ENCODE measurements around the gene OR56B4. TPM values are rescaled to one million over a fixed set of nuclear protein-coding genes. Genes with fewer than 3 reads are reported as not detected.
"Not testable (repeated sequence)": the region's sequence is repeated elsewhere in the genome, so short reads cannot be mapped to it uniquely, and the experiment has no call there.

The OR56B4 gene, protein sequence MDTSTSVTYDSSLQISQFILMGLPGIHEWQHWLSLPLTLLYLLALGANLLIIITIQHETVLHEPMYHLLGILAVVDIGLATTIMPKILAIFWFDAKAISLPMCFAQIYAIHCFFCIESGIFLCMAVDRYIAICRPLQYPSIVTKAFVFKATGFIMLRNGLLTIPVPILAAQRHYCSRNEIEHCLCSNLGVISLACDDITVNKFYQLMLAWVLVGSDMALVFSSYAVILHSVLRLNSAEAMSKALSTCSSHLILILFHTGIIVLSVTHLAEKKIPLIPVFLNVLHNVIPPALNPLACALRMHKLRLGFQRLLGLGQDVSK
- total RNA-seq = not detected

DNA sequence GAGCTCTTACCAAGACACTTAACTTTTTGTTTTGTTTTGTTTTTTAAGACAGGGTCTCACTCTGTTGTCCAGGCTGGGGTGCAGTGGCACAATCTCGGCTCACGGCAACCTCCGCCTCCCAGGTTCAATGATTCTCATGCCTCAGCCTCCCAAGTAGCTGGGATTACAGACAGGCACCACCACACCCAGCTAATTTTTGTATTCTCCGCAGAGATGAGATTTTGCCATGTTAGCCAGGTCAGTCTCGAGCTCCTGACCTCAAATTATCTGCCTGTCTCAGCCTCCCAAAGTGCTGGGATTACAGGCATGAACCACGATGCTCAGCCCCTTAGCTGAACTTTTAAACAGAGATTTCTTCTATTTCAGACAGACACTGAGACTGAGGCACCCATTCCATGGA, at the start of gene OR56B4:
OR56B4 (plus strand) TSS at position 301 of the 400 bp plus-strand sequence; CDS start at position 396, 95 bp downstream.
- H3K27me3 ChIP-seq; H3K36me3 ChIP-seq; H3K27ac ChIP-seq; intact Hi-C loops (cut with DNase I); H3K4me1 ChIP-seq; H3K9me3 ChIP-seq; H3K4me3 ChIP-seq; DNase-seq (ENCODE audit: low spot score in 2 of 2): not testable (repeated sequence)

DNA sequence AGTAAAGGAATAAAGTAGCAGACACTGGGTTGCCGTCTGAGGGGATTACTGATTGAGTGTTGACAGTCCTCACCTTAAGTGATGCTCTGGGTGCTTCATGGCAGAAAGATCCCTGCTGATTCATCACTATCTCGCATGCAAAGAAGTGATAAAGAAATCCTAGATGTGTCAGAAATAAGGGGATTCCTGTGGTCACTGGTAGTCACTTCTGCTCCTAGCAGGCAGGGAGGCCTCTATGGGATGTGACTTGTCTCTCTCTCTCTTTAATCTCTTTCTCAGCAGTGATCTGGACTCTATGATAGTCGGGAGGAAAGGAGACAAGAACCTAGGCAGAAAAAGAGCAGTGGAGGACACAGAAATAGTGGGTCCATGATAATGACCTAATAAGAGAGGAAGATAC, 46.0 kb upstream of the OR56B4 start:
- TF ChIP-seq, protein P1, sequence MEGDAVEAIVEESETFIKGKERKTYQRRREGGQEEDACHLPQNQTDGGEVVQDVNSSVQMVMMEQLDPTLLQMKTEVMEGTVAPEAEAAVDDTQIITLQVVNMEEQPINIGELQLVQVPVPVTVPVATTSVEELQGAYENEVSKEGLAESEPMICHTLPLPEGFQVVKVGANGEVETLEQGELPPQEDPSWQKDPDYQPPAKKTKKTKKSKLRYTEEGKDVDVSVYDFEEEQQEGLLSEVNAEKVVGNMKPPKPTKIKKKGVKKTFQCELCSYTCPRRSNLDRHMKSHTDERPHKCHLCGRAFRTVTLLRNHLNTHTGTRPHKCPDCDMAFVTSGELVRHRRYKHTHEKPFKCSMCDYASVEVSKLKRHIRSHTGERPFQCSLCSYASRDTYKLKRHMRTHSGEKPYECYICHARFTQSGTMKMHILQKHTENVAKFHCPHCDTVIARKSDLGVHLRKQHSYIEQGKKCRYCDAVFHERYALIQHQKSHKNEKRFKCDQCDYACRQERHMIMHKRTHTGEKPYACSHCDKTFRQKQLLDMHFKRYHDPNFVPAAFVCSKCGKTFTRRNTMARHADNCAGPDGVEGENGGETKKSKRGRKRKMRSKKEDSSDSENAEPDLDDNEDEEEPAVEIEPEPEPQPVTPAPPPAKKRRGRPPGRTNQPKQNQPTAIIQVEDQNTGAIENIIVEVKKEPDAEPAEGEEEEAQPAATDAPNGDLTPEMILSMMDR (IDR thresholded peaks at IDR 0.05) = no peak
- Histone ChIP-seq H3K4me1 (no peaks in the 10 kb centered on the region), H3K36me3 (no peaks in the 10 kb centered on the region), H3K27ac (no peak overlapping the region), H3K27me3 (no peaks in the 10 kb centered on the region), H3K4me3 (no peak overlapping the region), H3K9me3 (no peaks in the 10 kb centered on the region)
- no peak for DNase-seq (ENCODE audit: low spot score in 2 of 2)
- intact Hi-C loops (cut with DNase I) = no loop called here

GRCh38 chr11:6062691-6063358, 44.7 kb upstream of the OR56B4 start:
- Histone ChIP-seq H3K36me3 (no peaks in the 10 kb centered on the region), H3K9me3 (no peaks in the 10 kb centered on the region), H3K27me3 (no peaks in the 10 kb centered on the region), H3K27ac (no peak overlapping the region), H3K4me3 (no peak overlapping the region), H3K4me1 (no peaks in the 10 kb centered on the region)
- DNase-seq (ENCODE audit: low spot score in 2 of 2) = no peak
- intact Hi-C loops (cut with DNase I) = no loop called here
- TF ChIP-seq, protein P1 (IDR thresholded peaks at IDR 0.05) = no peak

GRCh38 chr11:6067502-6067901, 40.0 kb upstream of the OR56B4 start:
- no peak for DNase-seq (ENCODE audit: low spot score in 2 of 2)
- TF ChIP-seq, protein P1 (IDR thresholded peaks at IDR 0.05) = no peak

DNA sequence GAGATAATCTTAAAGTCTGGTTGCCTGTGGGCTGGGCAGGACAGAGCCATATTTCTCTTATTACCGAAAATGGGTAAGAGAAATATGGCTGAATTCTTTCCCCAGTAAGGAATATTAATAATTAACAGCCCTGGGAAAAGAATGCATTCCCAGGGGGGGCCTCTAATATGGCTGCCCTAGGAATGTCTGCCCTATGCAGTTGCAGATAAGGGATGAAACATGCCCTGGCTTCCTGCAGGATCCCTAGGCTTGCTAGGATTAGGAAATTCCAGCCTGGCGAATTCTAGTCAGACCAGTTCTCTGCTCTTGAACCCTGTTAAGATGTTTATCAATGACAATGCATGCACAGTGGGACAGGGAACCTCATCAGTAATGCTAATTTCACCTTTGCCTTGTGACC, 31.0 kb upstream of the OR56B4 start:
- H3K27ac ChIP-seq; H3K27me3 ChIP-seq; H3K9me3 ChIP-seq; intact Hi-C loops (cut with DNase I); H3K36me3 ChIP-seq; DNase-seq (ENCODE audit: low spot score in 2 of 2); H3K4me3 ChIP-seq; H3K4me1 ChIP-seq: not testable (repeated sequence)

More at GRCh38 chr11:6067502-6067901, 40.0 kb upstream of the OR56B4 start:
- no peak overlapping the region for H3K4me3 ChIP-seq
- H3K9me3 ChIP-seq = no peaks in the 10 kb centered on the region
- intact Hi-C loops (cut with DNase I) = no loop called here
- no peak overlapping the region for H3K27ac ChIP-seq
- H3K27me3 ChIP-seq = no peaks in the 10 kb centered on the region
- H3K36me3 ChIP-seq = no peaks in the 10 kb centered on the region
- no peaks in the 10 kb centered on the region for H3K4me1 ChIP-seq

DNA sequence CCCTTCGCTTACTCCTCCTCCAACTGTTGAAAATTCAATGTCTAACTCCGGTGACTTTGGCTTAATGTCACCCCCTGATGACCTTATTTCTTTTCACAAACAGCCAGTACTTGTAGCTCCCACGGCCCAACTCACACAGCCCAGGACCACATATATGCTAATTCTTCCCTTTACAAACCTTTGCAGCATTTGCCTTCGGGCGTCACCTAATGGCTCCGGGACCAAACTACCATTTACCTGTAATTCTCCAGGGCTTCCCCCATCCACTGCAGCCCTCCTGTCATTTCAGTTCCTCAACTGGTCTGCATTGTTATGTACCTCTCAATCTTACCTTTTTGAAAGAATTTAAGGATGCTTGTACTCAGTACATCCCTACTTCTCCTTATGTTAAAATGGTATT, 29.8 kb upstream of the OR56B4 start:
- H3K27me3 ChIP-seq = no peaks in the 10 kb centered on the region
- intact Hi-C loops (cut with DNase I) = no loop called here
- no peaks in the 10 kb centered on the region for H3K9me3 ChIP-seq
- H3K4me1 ChIP-seq = no peaks in the 10 kb centered on the region
- DNase-seq (ENCODE audit: low spot score in 2 of 2) = no peak
- no peaks in the 10 kb centered on the region for H3K36me3 ChIP-seq
- TF ChIP-seq, protein P1 (IDR thresholded peaks at IDR 0.05) = no peak
- no peak overlapping the region for H3K4me3 ChIP-seq
- H3K27ac ChIP-seq = no peak overlapping the region

Data from ascending aorta (tissue), 2 donors.